OCI-LY7 (cell line): Measurements from ENCODE around the gene FBLN2. TPM values are rescaled to one million over a fixed set of nuclear protein-coding genes. Genes with fewer than 3 reads are reported as not detected.

Experiments used
- BruUV-seq: library from RNA; stranded (reverse); fragments of 400-500 nt; replicated peaks from 2 replicates; lab custom pipeline; 2021; lab: Mats Ljungman, UMichigan
- CTCF ChIA-PET: fragments of 300-600 bp; sonication (Branson Sonifier 250); formaldehyde crosslinking; loops from one replicate; lab custom pipeline; 2022; ENCODE audit warnings: antibody characterized with exemption; ENCODE audit not compliant: unreplicated experiment; lab: Charles Lee
- POLR2A ChIA-PET: fragments of 300-600 bp; sonication (Branson Sonifier 250); formaldehyde crosslinking; loops from one replicate; lab custom pipeline; 2022; ENCODE audit warnings: antibody characterized with exemption; lab: Charles Lee
- DNase-seq: peaks from one replicate; pipeline ENCODE4 v3.0.0-alpha.2; 2015; ENCODE audit warnings: low spot score
- H2AFZ ChIP-seq: fragments of 200-600 bp; sonication (generic), shearing (Covaris generic); 2 replicates; pipeline ENCODE4 v1.6.1; 2014; ENCODE audit warnings: mild to moderate bottlenecking, antibody characterized with exemption, low read length, moderate library complexity
- H3K27ac ChIP-seq: fragments of 200-600 bp; sonication (generic); 2 replicates; pipeline ENCODE4 v1.5.1; 2014; ENCODE audit warnings: mixed run types, low read depth, mild to moderate bottlenecking, moderate library complexity, low read length, inconsistent platforms; ENCODE audit not compliant: poor library complexity, severe bottlenecking
- H3K36me3 ChIP-seq: fragments of 200-600 bp; sonication (generic); 2 replicates; pipeline ENCODE4 v1.6.1; 2014; ENCODE audit warnings: mild to moderate bottlenecking, antibody characterized with exemption, low read length, moderate library complexity, mixed read lengths; ENCODE audit not compliant: insufficient read depth
- H3K4me1 ChIP-seq: fragments of 200-600 bp; sonication (generic); 2 replicates; pipeline ENCODE4 v1.5.1; 2014; ENCODE audit warnings: mild to moderate bottlenecking, low read length; ENCODE audit not compliant: insufficient read depth, poor library complexity, severe bottlenecking
- H3K4me2 ChIP-seq: fragments of 200-600 bp; sonication (generic); 2 replicates; pipeline ENCODE4 v1.6.1; 2014; ENCODE audit warnings: mild to moderate bottlenecking, low read length
- H3K4me3 ChIP-seq: fragments of 200-600 bp; sonication (generic); 2 replicates; pipeline ENCODE4 v1.5.1; 2014; ENCODE audit warnings: mild to moderate bottlenecking, low read depth, low read length; ENCODE audit not compliant: poor library complexity, severe bottlenecking
- H3K79me2 ChIP-seq: fragments of 200-600 bp; sonication (generic); 2 replicates; pipeline ENCODE4 v1.6.1; 2016; ENCODE audit warnings: low read depth, mild to moderate bottlenecking, low read length, moderate library complexity, mixed read lengths; ENCODE audit not compliant: insufficient read depth
- H3K9me2 ChIP-seq: fragments of 200-600 bp; sonication (generic); 2 replicates; pipeline ENCODE4 v1.6.1; 2016; ENCODE audit warnings: mild to moderate bottlenecking, low read length, mixed read lengths; ENCODE audit not compliant: insufficient read depth
- H3K9me3 ChIP-seq: fragments of 200-600 bp; sonication (generic); 2 replicates; pipeline ENCODE4 v1.6.1; 2014; ENCODE audit warnings: mild to moderate bottlenecking, mixed run types, low read length, mixed read lengths
- H4K20me1 ChIP-seq: fragments of 200-600 bp; sonication (generic); 2 replicates; pipeline ENCODE4 v1.6.1; 2014; ENCODE audit warnings: mild to moderate bottlenecking, antibody characterized with exemption, low read length, moderate library complexity, mixed read lengths; ENCODE audit not compliant: insufficient read depth
- EZH2phosphoT487 ChIP-seq: fragments of 200-600 bp; sonication (generic); IDR thresholded peaks from 2 replicates; pipeline ENCODE4 v1.6.1; 2018; ENCODE audit warnings: low read depth, borderline replicate concordance, mild to moderate bottlenecking, mixed run types, antibody characterized with exemption, low read length, moderate library complexity, mixed read lengths
- intact Hi-C: fragments of 100-400 bp; cut with micrococcal nuclease; formaldehyde crosslinking; loops from one replicate; pipeline ENCODE4 v1.10.0; 2022; ENCODE audit not compliant: unreplicated experiment
- total RNA-seq, 2 experiments: library from RNA; depleted of rRNA in 1 of 2; stranded (reverse); fragments of >200 nt in 1 of 2; shearing (Covaris generic) in 1 of 2; gene quantifications; 2 replicates each; pipeline ENCODE4 v1.2.3, GENCODE V29; 2014 to 2022
- TF ChIP-seq, protein P1 (sequence below): fragments of 200-600 bp; sonication (generic); conservative IDR thresholded peaks from 2 replicates; pipeline ENCODE4 v1.5.1; 2014; ENCODE audit warnings: mild to moderate bottlenecking, antibody characterized with exemption, low read length, moderate library complexity, mixed read lengths

The FBLN2 gene
- total RNA-seq, 2 experiments from 2014 or later, result not detected

DNA sequence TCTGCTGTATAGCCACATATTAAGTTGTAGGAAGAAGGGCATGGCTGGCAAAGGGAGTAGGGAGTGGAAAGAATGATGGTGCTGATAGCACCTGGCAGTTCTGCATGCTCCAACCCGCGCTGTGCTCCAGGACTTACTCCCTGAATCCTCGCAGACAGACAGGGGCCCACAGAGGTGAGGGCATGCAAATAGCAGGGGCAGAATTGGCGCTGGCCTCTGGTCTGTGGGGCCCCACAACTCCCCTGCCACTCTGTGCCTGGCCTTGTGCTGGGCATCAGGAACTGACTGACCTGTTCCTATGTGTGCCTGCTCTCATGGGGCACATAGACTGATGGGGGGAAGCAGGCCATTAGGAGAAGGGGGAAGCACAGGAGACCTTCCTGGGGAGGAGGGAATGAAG is 47.9 kb upstream of the FBLN2 start:
- H4K20me1 ChIP-seq, result no peaks in the 10 kb centered on the region
- CTCF ChIA-PET, result interaction anchor here (0.6 to 0.7 kb wide), 2 partner anchors 147 to 156 kb away, joined by 3 to 4 read pairs; no protein-coding TSS in a partner anchor
- no peak overlapping the region for H3K4me2 ChIP-seq
- no peaks in the 10 kb centered on the region for H3K9me2 ChIP-seq
- no peaks in the 10 kb centered on the region for H3K79me2 ChIP-seq
- no peaks in the 10 kb centered on the region for H3K36me3 ChIP-seq
- intact Hi-C loops, result no loop called here
- no peak overlapping the region for H2AFZ ChIP-seq
- H3K9me3 ChIP-seq, result no peaks in the 10 kb centered on the region
- no peak overlapping the region for H3K4me3 ChIP-seq
- H3K27ac ChIP-seq, result no peak overlapping the region
- DNase-seq, result no peak
- TF ChIP-seq, protein P1, sequence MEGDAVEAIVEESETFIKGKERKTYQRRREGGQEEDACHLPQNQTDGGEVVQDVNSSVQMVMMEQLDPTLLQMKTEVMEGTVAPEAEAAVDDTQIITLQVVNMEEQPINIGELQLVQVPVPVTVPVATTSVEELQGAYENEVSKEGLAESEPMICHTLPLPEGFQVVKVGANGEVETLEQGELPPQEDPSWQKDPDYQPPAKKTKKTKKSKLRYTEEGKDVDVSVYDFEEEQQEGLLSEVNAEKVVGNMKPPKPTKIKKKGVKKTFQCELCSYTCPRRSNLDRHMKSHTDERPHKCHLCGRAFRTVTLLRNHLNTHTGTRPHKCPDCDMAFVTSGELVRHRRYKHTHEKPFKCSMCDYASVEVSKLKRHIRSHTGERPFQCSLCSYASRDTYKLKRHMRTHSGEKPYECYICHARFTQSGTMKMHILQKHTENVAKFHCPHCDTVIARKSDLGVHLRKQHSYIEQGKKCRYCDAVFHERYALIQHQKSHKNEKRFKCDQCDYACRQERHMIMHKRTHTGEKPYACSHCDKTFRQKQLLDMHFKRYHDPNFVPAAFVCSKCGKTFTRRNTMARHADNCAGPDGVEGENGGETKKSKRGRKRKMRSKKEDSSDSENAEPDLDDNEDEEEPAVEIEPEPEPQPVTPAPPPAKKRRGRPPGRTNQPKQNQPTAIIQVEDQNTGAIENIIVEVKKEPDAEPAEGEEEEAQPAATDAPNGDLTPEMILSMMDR, result no peak
- TF ChIP-seq EZH2phosphoT487, result no peak
- no peaks in the 10 kb centered on the region for H3K4me1 ChIP-seq
- POLR2A ChIA-PET, result no interaction called here
- no TSS peak for BruUV-seq

DNA sequence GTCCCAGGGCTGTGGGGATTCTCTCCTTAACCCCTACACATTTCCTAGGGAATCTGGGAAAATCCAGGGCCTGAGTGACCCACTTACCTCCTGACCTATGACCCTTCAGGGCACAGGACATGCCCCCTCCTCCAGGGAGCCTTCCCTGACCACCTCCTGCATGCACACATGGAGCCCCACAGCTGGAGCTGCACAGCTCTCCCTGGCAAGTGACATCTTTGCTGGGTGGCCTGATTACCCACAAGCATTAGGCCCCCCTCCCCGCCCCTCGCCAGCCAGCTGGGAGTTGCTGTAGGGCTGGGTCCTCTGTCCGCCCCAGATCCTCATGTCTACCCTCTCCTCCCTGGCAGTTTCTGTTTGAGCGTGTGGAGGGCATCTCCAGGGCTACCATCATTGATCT is 47.4 kb upstream of the FBLN2 start:
- Histone ChIP-seq H3K4me2 (no peak overlapping the region), H3K79me2 (no peaks in the 10 kb centered on the region), H3K9me3 (no peaks in the 10 kb centered on the region), H3K36me3 (no peaks in the 10 kb centered on the region), H3K4me1 (no peaks in the 10 kb centered on the region), H3K27ac (no peak overlapping the region), H3K4me3 (no peak overlapping the region), H2AFZ (no peak overlapping the region), H3K9me2 (no peaks in the 10 kb centered on the region), H4K20me1 (no peaks in the 10 kb centered on the region)
- no peak for DNase-seq
- TF ChIP-seq, protein P1, result no peak
- no peak for TF ChIP-seq EZH2phosphoT487
- POLR2A ChIA-PET, result no interaction called here
- no TSS peak for BruUV-seq
- intact Hi-C loops, result no loop called here
- CTCF ChIA-PET, result no interaction called here

DNA sequence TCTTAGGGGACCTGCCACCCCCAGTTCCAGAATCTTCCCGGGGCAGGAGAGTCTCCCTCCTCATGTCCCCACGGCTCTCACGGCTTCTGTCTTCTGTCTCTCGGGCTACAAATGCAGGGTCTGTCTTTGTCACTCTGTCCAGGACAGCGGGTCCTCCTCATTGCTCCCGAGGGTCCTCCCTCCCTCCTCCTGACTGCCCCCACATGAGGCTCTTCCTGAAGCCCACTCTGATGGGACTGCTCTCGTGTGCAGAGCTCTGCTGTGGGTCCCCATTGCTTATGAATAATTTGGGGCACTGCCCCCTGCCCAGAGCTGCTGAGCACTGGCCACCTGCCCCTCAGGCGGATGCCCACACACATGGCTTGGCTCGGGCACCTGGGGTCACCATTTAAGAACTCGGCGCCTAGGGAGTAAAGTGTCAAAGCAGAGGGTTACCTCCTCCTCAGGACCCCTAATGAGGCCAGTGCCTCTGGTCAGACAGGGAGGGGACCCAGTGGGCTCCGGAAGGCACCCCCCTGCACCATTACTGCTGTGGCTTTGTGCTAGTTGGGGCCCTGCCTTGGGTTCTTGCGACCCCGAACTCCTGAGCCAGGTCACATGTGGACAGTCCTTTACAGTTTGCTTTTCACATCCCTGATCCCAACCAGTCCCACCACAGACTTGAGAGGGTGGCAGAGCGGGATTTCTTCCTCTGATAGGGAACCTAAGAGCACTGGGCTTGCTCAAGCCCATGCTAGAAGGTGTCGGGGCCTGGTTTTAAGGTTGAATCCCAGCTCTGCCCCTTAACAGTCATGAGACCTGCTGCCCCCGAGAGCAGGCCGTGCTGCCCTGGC is 46.8 kb upstream of the FBLN2 start:
- no peak for DNase-seq
- no peaks in the 10 kb centered on the region for H3K4me1 ChIP-seq
- H3K9me3 ChIP-seq, result no peaks in the 10 kb centered on the region
- H2AFZ ChIP-seq, result no peak overlapping the region
- no peak overlapping the region for H3K4me3 ChIP-seq
- CTCF ChIA-PET, result no interaction called here
- H3K9me2 ChIP-seq, result no peaks in the 10 kb centered on the region
- no peaks in the 10 kb centered on the region for H3K36me3 ChIP-seq
- no peak for TF ChIP-seq EZH2phosphoT487
- TF ChIP-seq, protein P1, result no peak
- no peaks in the 10 kb centered on the region for H4K20me1 ChIP-seq
- intact Hi-C loops, result no loop called here
- H3K4me2 ChIP-seq, result no peak overlapping the region
- H3K27ac ChIP-seq, result no peak overlapping the region
- H3K79me2 ChIP-seq, result no peaks in the 10 kb centered on the region
- no TSS peak for BruUV-seq
- POLR2A ChIA-PET, result interaction anchor here (0.6 kb wide), 2 partner anchors 85 to 326 kb away, joined by 3 read pairs; no protein-coding TSS in a partner anchor
